GM23248 (cell line): ENCODE measurements around the gene ZNF771.

Experiments used
- EZH2 ChIP-seq: fragments of 200-600 bp; sonication (generic); IDR thresholded peaks from 2 replicates; pipeline ENCODE4 v1.6.1; 2018; ENCODE audit warnings: antibody characterized with exemption, mild to moderate bottlenecking; ENCODE audit not compliant: insufficient read depth, poor library complexity, severe bottlenecking
- EZH2phosphoT487 ChIP-seq: fragments of 200-600 bp; sonication (generic); IDR thresholded peaks from 2 replicates; pipeline ENCODE4 v1.6.1; 2018; ENCODE audit warnings: antibody characterized with exemption, moderate library complexity, mild to moderate bottlenecking, low read depth; ENCODE audit not compliant: insufficient read depth

DNA sequence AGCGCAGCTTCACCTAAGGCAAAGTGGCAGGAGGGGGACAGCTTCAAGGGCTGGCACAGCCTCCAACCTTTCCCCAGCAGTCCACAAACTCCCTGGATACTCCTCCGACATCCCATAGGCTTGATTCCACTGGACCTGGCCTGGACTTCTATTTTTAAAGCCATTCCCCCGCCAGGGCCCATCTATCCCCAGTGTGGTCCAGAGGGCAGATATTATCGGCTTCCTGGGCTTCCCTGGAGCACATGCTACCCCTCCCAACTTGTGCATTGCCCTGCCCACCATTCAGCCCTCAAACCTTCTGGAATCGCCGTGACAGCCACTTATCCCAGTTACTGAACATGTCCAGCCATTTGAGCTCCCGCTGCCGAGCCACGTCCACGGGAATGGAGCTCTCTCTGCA lies 42.2 kb upstream of the ZNF771 start:
- TF ChIP-seq EZH2 (no peak), EZH2phosphoT487 (no peak)
